GM12801 (cell line): Measurements from ENCODE around the gene PRPS2.

ENCODE experiments used
- CTCF ChIP-seq: IDR thresholded peaks from one replicate; pipeline ENCODE4 v1.5.1; 2011; ENCODE audit warnings: control low read depth; ENCODE audit not compliant: insufficient read length; ENCODE audit errors: extremely low read depth

The PRPS2 gene

GRCh38 chrX:12811658-12812057 lies 20.4 kb downstream of the PRPS2 start:
- no peak for TF ChIP-seq CTCF

GRCh38 chrX:12814420-12814819 lies 23.2 kb downstream of the PRPS2 start:
- no peak for TF ChIP-seq CTCF

- TF ChIP-seq CTCF, result no peak
Observed at GRCh38 chrX:12817528-12817927, 26.3 kb downstream of the PRPS2 start.

GRCh38 chrX:12819222-12819621 lies 28.0 kb downstream of the PRPS2 start:
- TF ChIP-seq CTCF, result no peak

GRCh38 chrX:12820737-12821136 lies 29.5 kb downstream of the PRPS2 start:
- TF ChIP-seq CTCF, result no peak

- TF ChIP-seq CTCF, result no peak
Observed at GRCh38 chrX:12824944-12825343, 33.7 kb downstream of the PRPS2 start.

GRCh38 chrX:12825801-12826200 lies 34.6 kb downstream of the PRPS2 start:
- TF ChIP-seq CTCF, result no peak
